Measurements from ENCODE around the gene LCE1B.

LCE1B gene

GRCh38 chr1:152861374-152861773 lies 49.6 kb downstream of the LCE1B start:
- H3K27me3 ChIP-seq (ENCODE audit: control insufficient read depth, low read length), result peaks cover 4% of the 10 kb centered on the region; the same call in 1 of the 2 replicates
- no peaks in the 10 kb centered on the region for H3K79me2 ChIP-seq (ENCODE audit: control insufficient read depth, low read length)
- H3K9me3 ChIP-seq (ENCODE audit: control insufficient read depth, insufficient read depth, low read length), result no peaks in the 10 kb centered on the region
- no peak overlapping the region for H3K4me3 ChIP-seq (ENCODE audit: low read length)
- no peaks in the 10 kb centered on the region for H3K36me3 ChIP-seq (ENCODE audit: control insufficient read depth, low read length)
- H3K4me1 ChIP-seq (ENCODE audit: control insufficient read depth, low read length), result no peaks in the 10 kb centered on the region
- TF ChIP-seq EZH2phosphoT487 (IDR thresholded peaks at IDR 0.05; ENCODE audit: borderline replicate concordance, low read length), result no peak
- no peak for TF ChIP-seq CTCF (IDR thresholded peaks at IDR 0.05; ENCODE audit: low read depth, low read length, poor library complexity, severe bottlenecking)
- no peak overlapping the region for H3K27ac ChIP-seq (ENCODE audit: low read depth, low read length)
- H4K20me1 ChIP-seq (ENCODE audit: control insufficient read depth, insufficient read depth, low read depth, low read length), result no peaks in the 10 kb centered on the region
- no peak overlapping the region for H3K4me2 ChIP-seq (ENCODE audit: low read length)
- no peaks in the 10 kb centered on the region for H3F3A ChIP-seq (ENCODE audit: control insufficient read depth, insufficient read depth)
- no peaks in the 10 kb centered on the region for H3K9me2 ChIP-seq (replicated peaks; ENCODE audit: control insufficient read depth, low read length)

Measured in DOHH2 (cell line).